SK-N-SH treated with all-trans-retinoic acid at 6 μM for 48 hours (cell line): ENCODE data around the gene ITGA5.

ENCODE experiments used
- ATAC-seq: fragments of 200-7000 bp; cut with Tn5 transposase; 3 replicates; pipeline ENCODE4 v1.9.1; 2020; ENCODE audit warnings: mild to moderate bottlenecking, moderate library complexity
- ARNTL ChIP-seq: fragments of 450-650 bp; formaldehyde crosslinking; IDR thresholded peaks from 2 replicates; pipeline ENCODE4 v1.5.0; 2020; ENCODE audit warnings: low read depth, mild to moderate bottlenecking, moderate library complexity, borderline replicate concordance
- BACH2 ChIP-seq: fragments of 250-450 bp; sonication (Bioruptor Pico); IDR thresholded peaks from 2 replicates; pipeline ENCODE4 v1.9.0; 2021; ENCODE audit warnings: mild to moderate bottlenecking, borderline replicate concordance
- CREB5 ChIP-seq: fragments of 250-450 bp; sonication (Bioruptor Pico); IDR thresholded peaks from 2 replicates; pipeline ENCODE4 v1.5.1; 2020; ENCODE audit warnings: low read depth, mild to moderate bottlenecking, moderate library complexity
- CSDC2 ChIP-seq: fragments of 250-450 bp; sonication (Bioruptor Pico); IDR thresholded peaks from 2 replicates; pipeline ENCODE4 v1.5.0; 2020; ENCODE audit warnings: mild to moderate bottlenecking, moderate library complexity
- ESRRG ChIP-seq: fragments of 250-450 bp; sonication (Bioruptor Pico); IDR thresholded peaks from 2 replicates; pipeline ENCODE4 v1.6.1; 2021; ENCODE audit warnings: mild to moderate bottlenecking
- GLIS3 ChIP-seq: fragments of 250-450 bp; sonication (Bioruptor Pico); IDR thresholded peaks from 2 replicates; pipeline ENCODE4 v1.5.0; 2020; ENCODE audit warnings: mild to moderate bottlenecking, moderate library complexity
- ISL1 ChIP-seq: fragments of 250-450 bp; sonication (Bioruptor Pico); IDR thresholded peaks from 2 replicates; pipeline ENCODE4 v2.1.2; 2022; ENCODE audit warnings: mild to moderate bottlenecking, moderate library complexity
- OSR1 ChIP-seq: fragments of 250-450 bp; sonication (Bioruptor Pico); IDR thresholded peaks from 2 replicates; pipeline ENCODE4 v1.8.0; 2022; ENCODE audit warnings: moderate library complexity, mild to moderate bottlenecking, inconsistent platforms
- PATZ1 ChIP-seq: fragments of 250-450 bp; sonication (Bioruptor Pico); IDR thresholded peaks from 2 replicates; pipeline ENCODE4 v1.8.0; 2020; ENCODE audit warnings: mild to moderate bottlenecking, moderate library complexity, borderline replicate concordance
- POU6F1 ChIP-seq: fragments of 250-450 bp; sonication (Bioruptor Pico); IDR thresholded peaks from 2 replicates; pipeline ENCODE4 v1.8.0; 2021; ENCODE audit warnings: low read depth, mild to moderate bottlenecking, moderate library complexity, borderline replicate concordance
- PPARA ChIP-seq: fragments of 250-450 bp; sonication (Bioruptor Pico); IDR thresholded peaks from 2 replicates; pipeline ENCODE4 v1.5.0; 2020; ENCODE audit warnings: mild to moderate bottlenecking, borderline replicate concordance
- RARB ChIP-seq: fragments of 250-450 bp; sonication (Bioruptor Pico); IDR thresholded peaks from 2 replicates; pipeline ENCODE4 v1.8.0; 2021; ENCODE audit warnings: mild to moderate bottlenecking, moderate library complexity
- SNAI2 ChIP-seq: fragments of 250-450 bp; sonication (Bioruptor Pico); IDR thresholded peaks from 2 replicates; pipeline ENCODE4 v1.5.0; 2020; ENCODE audit warnings: mild to moderate bottlenecking, moderate library complexity
- TCF4 ChIP-seq: fragments of 250-450 bp; sonication (Bioruptor Pico); IDR thresholded peaks from 2 replicates; pipeline ENCODE4 v1.8.0; 2021; ENCODE audit warnings: mild to moderate bottlenecking, moderate library complexity, borderline replicate concordance
- TOX ChIP-seq: fragments of 250-450 bp; sonication (Bioruptor Pico); IDR thresholded peaks from 2 replicates; pipeline ENCODE4 v1.8.0; 2021; ENCODE audit warnings: mild to moderate bottlenecking, moderate library complexity, borderline replicate concordance
- TSHZ2 ChIP-seq: fragments of 250-450 bp; sonication (Bioruptor Pico); IDR thresholded peaks from 2 replicates; pipeline ENCODE4 v1.5.0; 2020; ENCODE audit warnings: mild to moderate bottlenecking, moderate library complexity
- ZC3H10 ChIP-seq: fragments of 250-450 bp; sonication (Bioruptor Pico); IDR thresholded peaks from 2 replicates; pipeline ENCODE4 v1.5.1; 2021; ENCODE audit warnings: mild to moderate bottlenecking, moderate library complexity
- ZFP3 ChIP-seq: fragments of 250-450 bp; sonication (Bioruptor Pico); IDR thresholded peaks from 2 replicates; pipeline ENCODE4 v1.5.0; 2020; ENCODE audit warnings: mild to moderate bottlenecking, moderate library complexity
- ZFP30 ChIP-seq: fragments of 450-650 bp; formaldehyde crosslinking; IDR thresholded peaks from 2 replicates; pipeline ENCODE4 v1.5.0; 2022; ENCODE audit warnings: mild to moderate bottlenecking, moderate library complexity
- ZNF565 ChIP-seq: fragments of 450-650 bp; formaldehyde crosslinking; conservative IDR thresholded peaks from 2 replicates; pipeline ENCODE4 v1.5.0; 2020; ENCODE audit warnings: low read depth, mild to moderate bottlenecking, moderate library complexity
- ZNF70 ChIP-seq: fragments of 450-650 bp; formaldehyde crosslinking; IDR thresholded peaks from 2 replicates; pipeline ENCODE4 v1.5.0; 2020; ENCODE audit warnings: mild to moderate bottlenecking, moderate library complexity
- ZNF8 ChIP-seq: fragments of 450-650 bp; formaldehyde crosslinking; IDR thresholded peaks from 2 replicates; pipeline ENCODE4 v1.5.0; 2020; ENCODE audit warnings: mild to moderate bottlenecking, moderate library complexity

Gene ITGA5

DNA sequence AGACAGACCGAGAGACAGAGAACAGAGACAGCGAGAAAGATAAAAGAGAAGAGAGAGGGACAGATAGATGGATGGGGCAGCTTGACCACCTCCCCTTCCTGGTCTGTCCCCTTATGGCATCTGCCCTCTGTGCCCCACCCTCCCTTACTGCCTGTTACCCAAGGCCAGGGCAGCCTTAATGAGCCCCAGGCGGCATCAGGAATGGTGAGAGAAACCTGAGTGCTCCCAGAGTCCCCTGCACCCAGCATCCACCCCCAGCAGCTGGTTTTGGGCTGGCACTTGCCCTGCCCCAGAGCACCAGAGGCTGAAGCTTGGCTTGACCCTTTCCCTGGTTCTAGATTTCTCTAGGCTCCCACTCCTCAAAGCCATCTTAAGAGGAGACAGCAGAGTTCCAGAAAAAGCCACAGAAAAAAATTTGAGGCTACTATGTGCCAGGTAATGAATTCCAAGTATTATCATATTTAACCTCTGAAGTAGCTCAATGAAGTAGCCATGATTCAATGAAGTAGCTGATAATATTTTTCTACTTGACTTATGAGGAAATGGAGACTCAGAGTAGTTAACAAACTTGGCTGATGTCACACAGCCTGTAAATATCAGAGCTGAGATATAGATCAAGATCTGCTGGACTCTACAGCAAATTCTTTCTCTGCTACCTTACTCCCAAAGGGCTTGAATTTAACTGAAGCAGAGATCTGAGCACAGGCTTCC lies 32.5 kb downstream of the ITGA5 start:
- TF ChIP-seq TSHZ2 (no peak), ZFP3 (CRISPR knock-in tag) (no peak), PATZ1 (no peak), OSR1 (no peak), BACH2 (CRISPR knock-in tag) (no peak), ZNF8 (CRISPR knock-in tag) (no peak), ISL1 (no peak), ZNF565 (no peak)
- no peak for ATAC-seq

GRCh38 chr12:54385251-54385914 lies 33.7 kb downstream of the ITGA5 start:
- ATAC-seq = no peak
- TF ChIP-seq ARNTL (CRISPR knock-in tag) (no peak), ZNF565 (no peak), ZFP3 (CRISPR knock-in tag) (no peak), SNAI2 (CRISPR knock-in tag) (no peak), ZNF70 (CRISPR knock-in tag) (no peak), POU6F1 (CRISPR knock-in tag) (no peak), ISL1 (no peak), CREB5 (no peak), ZNF8 (CRISPR knock-in tag) (no peak), CSDC2 (no peak), TOX (CRISPR knock-in tag) (no peak), TCF4 (CRISPR knock-in tag) (no peak), BACH2 (CRISPR knock-in tag) (no peak), ZC3H10 (CRISPR knock-in tag) (no peak), ESRRG (no peak), PPARA (no peak), PATZ1 (no peak), GLIS3 (CRISPR knock-in tag) (no peak), OSR1 (no peak)

DNA sequence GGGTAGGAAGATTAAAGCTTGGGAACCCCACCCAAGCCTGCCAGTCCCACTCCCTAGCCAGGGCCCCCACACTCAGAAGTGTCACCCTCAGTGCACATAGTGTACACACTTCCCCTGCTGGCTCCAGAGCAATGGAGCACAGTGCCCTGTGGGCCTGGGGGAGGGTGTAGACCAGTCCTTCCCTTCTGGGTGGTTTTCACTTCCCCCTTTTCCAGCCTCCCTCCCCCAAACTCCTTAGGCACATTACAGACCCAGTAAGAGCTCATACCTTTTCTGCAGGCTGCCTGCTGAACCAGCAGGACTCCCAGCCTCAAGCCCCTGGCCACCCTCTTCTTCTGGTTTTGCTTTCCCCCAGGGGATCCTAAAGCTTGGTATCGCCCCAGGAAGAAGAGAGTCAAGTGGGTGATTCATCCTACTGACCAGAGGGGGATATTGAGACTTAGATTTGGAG lies 34.5 kb downstream of the ITGA5 start, which contains the start of gene ZNF385A:
Gene ZNF385A, minus strand, starts transcription at position 143 of the 451 bp plus-strand sequence. CDS start 219 bp downstream, outside the sequence.
- ATAC-seq = no peak
- TF ChIP-seq ESRRG (no peak), ZNF8 (CRISPR knock-in tag) (no peak), RARB (no peak), TCF4 (CRISPR knock-in tag) (no peak), ZC3H10 (CRISPR knock-in tag) (no peak), PATZ1 (no peak), TSHZ2 (no peak), ZFP30 (CRISPR knock-in tag) (no peak), ISL1 (no peak), SNAI2 (CRISPR knock-in tag) (no peak), ARNTL (CRISPR knock-in tag) (no peak), GLIS3 (CRISPR knock-in tag) (no peak), ZNF565 (no peak)
